DMS79 (cell line): ENCODE data around the gene BFSP2.
"Not testable (repeated sequence)": the region's sequence is repeated elsewhere in the genome, so short reads cannot be mapped to it uniquely, and the experiment has no call there.

Experiments
- DNase-seq: peaks from one replicate; lab custom pipeline; 2025; lab: John Stamatoyannopoulos, UW

The BFSP2 gene

DNA sequence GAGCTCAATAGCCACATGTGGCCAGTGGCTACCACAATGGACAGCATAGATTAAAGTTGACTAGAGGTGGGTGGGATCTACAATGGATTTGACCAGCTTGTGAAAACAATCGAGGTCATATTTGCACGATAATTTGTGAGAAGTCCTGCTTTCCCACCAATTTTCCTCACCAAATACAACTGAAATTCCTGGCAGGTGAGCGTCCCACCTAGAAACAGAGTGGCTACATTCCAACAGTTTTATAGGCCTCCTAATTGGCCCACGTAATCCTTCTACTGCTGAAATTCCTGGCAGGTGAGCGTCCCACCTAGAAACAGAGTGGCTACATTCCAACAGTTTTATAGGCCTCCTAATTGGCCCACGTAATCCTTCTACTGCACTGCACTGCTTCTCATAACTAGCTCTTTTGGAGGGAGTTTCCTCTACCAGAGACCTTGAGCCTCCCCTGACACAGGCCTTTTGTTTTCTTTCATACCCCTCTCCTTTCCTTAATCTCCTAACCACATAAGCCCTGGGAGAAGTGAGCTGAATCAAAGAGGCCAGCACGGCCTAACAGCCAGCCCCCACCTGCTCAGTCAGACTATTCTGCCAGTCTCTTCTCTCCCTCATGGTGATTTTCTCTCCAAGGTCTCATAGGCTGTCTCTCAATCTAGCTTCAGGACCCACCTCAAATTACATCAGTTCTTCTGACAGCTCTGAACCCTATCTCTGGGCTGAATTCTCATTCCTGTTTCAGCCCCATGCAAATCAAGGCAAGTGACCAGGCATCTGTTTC, 80.2 kb downstream of the BFSP2 start:
- no peak for DNase-seq

DNA sequence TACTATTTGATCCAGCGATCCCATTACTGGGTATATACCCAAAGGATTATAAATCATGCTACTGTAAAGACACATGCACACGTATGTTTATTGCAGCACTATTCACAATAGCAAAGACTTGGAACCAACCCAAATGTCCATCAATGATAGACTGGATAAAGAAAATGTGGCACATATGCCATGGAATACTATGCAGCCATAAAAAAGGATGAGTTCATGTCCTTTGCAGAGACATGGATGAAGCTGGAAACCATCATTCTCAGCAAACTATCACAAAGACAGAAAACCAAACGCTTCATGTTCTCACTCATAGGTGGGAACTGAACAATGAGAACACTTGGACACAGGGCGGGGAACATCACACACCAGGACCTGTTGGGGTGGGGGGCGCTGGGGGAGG, 82.6 kb downstream of the BFSP2 start:
- DNase-seq = not testable (repeated sequence)

DNA sequence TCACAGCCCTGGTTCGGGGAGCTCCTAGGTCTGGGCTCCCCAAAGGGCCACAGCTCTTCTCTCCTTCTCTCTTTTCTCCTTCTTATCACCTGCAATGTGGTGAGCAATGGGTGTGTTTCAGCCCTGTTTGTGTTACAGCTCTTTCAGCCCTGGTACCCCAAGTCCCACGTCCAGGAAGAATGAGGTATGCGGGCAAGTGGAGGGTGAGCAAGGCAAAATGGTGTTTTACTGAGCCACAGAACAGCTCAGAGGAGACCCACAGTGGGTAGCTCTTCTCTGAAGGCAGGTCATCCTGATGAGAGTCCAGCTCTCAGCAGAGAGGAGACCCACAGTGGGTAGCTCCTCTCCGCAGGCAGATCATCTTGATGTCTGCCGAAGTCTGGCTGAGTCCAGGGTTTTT, 86.8 kb downstream of the BFSP2 start:
- no peak for DNase-seq

DNA sequence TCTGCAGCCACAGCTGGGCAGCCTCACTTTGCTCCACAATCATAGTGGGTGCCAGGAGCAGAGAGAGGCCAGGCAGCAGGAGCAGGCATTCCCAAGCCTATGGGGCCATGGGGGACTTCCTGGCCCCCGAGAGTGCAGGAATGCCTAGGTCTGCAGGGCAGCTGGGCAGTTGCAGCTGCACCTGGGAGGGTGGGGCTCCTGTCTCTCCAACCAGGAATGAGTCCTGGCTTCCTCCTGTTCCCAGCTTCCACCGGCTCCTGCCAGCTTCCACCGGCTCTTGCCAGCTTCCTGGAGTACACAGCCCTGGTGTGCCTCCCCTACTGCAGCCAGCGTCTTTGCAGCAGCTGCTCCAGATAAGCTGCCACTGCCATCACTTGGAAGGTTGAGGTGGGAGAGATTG, 87.3 kb downstream of the BFSP2 start:
- DNase-seq = no peak

DNA sequence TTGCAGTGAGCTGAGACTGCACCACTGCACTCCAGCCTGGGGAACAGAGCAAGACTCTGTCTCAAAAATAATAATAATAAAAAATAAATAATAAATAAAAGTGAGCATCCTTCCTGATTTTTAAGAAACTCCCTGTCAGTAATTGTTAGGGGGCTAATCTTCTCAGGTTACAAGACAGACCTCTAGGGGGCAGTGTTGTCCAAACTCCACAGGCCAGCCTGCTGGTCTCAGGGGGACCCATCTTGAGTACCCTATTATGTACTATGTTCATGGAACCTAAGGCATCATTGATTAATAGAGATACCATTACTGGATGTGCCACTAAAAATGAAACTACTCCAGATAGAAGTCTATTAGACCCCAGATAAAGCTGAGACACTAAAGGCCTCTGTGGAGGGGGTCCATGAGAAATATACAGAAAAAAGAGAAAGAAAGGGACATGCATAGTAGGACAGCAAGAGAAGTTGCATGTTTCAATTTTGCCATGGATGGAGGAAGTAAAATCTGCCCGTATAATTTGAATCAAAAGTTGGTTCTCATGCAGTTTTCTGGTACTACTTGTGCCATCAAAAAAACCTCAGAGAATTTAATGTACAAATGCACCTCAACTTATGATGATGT, 88.2 kb downstream of the BFSP2 start:
- no peak for DNase-seq

DNA sequence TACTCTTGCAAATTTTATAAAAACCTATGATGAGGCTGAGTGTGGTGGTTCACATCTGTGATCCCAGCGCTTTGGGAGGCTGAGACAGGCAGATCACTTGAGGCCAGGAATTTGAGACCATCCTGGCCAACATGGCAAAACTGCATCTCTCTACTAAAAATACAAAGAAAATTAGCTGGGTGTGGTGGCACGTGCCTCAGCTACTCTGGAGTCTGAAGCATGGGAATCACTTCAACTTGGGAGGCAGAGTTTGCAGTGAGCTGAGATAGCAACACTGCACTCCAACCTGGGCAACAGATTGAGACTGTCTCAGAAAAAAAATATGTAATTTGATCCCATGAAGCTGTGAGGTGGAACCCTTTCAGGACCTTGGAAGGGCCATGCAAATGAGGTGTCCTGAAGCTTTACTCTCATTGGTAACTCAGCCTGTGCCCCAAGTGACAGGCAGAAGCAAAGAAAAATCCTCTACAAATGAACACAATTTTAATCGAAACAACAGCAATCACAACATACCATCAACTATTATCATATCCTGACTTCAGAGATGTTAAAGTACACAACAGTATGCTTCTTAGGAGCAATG, 89.0 kb downstream of the BFSP2 start:
- DNase-seq = no peak

DNA sequence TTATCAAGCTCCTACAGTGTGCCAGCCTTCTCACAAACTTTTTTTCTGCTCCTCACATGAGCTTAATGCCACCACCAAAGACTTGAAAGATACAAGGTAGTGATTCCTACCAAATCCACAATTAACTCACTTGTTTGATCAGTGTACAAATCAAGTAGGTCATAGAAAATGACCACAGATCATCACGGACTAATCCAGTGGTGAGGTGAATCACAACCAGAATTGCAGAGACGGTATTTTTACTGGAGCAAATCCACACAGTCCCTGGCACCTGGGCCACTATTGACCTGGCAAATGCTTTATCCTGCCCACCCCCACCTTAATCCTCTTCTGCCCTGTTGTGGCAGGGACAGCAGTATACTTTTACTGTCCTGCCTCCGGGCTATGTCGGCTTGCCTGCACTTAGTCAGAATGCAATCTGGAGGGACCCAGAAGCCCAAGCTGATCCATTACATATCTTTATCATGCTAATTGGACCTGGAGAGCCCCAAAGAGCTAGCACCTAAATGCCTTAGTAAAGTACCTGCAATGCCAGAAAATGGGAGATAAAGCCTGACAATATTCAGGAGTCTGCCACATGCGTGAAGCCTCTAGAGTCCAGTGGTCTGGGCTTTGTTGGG, 89.7 kb downstream of the BFSP2 start:
- DNase-seq = no peak

DNA sequence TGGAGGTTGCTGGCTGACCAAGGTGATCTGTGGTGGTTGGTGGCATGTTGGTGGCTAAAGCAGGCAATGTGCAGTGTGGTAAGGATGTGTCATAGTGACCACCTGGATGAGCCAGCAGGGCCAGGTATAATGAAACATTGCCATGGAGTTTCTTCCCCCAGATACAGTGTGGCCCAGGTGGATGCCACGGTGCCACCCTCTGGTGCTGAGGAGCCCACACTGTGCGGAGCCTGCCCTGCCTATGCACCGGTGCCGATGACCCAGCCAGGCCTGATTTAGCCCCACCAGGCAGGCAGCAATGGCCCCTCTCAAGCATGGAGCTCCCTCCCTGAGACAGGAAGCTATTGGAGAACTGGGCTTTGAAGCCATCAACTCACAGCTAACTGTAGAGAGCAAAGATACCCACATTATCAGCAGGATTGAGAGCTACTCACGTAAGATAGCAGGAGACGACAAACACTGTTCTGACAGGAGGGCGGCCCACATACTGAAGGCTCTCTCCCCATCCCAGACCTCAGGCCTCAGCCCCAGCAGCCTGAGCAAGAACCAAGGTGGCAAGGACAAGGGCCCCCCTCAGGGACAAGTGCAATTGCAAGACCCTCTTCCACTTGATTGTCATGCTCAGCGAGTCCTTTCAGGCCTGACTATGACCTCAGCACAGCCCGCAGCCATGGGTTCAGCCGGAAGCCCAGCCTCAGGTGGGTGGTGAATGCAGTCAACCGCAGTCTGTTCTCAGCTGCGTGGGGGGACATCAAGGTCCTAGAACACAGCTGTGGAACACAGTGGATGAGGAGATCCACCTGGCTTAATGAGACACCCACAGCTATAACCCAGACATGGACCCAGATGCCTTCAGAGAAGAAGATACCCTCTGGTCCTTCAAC, 90.9 kb downstream of the BFSP2 start:
- no peak for DNase-seq

DNA sequence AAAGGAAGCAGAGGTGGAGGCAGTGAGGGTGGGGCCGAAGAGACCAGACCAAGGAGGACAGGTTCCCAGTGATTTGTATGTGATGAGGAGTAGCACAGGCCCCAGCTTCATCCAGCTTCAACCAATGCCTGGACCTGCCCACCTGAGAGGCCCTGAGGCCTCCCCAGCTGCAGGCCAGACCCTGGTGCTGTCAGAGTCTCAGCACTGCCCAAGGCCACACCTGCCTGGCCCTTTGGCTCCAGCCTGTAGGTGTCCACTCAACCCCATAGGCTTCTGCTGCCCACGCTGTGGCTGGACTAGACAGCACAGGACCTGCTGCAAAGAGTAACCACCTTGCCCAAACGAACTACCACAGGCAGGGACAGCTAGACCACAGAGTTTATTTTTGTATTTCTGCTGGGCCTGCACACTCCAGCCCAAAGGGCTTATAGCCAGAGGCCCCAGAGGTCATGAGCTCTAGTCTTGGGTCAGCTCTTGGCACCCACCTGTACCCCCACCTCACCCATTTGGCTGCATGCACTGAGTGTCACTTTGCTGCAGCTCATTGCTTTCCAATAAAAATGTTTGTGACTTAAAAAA, 91.7 kb downstream of the BFSP2 start:
- no peak for DNase-seq

DNA sequence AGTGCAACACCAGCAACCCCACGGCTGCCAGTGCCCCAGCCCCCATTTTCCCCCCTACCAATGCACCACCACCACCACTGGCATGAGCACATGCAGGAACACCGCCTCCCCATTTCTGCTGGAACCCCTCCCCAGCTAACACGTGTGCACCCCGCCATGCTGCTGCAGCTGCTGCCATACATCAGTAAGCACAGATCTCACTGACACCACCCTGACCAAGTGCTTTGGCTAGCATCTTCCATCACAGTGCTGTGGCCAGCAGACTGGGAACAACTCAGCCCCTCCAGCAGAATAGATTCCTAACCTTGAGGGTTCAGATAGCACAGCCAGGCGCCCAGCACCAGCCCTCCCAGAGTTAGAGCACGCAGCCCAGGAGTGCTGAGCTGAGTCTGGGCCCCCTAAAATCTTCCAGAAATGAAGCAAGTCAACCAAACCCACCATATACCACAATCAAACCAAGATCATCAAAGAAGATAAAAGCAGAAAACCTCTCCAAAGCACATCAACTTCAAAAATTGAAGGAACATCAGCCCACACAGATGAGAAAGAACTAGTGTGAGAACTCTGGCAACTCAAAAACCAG, 92.4 kb downstream of the BFSP2 start:
- no peak for DNase-seq

DNA sequence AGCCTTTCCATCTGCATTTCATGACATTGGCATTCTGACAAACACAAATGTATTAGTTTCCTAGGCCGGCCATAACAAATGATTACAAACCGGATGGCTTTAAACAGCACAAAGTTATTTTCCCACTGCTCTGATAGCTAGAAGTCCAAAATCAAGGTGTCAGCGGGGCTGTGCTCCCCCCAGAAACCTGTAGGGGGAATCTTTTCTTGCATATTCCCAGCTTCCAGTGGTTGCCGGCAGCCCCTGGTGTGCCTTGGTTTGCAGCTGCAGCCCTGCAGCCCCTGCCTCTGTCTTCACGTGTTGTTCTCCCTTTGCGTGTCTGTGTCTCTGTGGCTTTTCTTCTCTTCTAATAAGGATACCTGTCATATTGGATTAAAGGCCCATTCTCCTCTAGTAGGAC, 94.6 kb downstream of the BFSP2 start:
- no peak for DNase-seq

DNA sequence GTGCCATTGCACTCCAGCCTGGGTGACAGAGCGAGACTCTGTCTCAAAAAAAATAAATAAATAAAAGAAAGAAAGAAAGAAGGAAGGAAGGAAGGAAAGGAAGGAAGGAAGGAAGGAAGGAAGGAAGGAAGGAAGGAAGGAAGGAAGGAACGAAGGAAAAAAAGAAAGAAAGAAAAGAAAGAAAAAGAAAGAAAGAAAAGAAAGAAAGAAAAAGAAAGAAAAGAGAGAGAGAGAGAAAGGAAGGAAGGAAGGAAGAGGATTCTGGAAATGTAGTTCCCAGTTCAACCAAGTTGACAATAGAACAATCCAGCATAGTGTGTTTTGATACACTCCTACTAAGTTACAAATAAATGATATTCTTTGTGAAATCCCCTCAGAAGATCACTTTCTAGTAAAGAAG, 102.7 kb downstream of the BFSP2 start:
- not testable (repeated sequence) for DNase-seq

DNA sequence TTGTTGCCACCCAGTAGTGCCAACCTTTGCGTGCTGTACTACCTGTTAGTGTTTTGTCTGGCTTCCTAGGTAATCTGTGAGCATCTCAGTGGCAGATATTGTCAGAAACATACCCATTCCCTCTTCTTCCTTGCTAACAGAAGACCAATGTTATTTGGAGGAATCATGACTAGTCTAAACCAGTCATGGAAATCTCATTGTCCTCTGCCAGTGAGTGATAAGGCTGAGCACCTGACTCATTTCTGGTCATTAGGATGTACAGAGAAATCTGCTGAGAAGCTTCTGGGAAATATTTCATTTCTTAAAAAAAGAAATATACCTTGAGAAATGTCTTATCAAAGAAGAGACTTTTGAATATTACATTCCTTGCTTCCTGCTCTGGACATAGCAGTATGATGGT, 103.6 kb downstream of the BFSP2 start:
- DNase-seq = no peak

DNA sequence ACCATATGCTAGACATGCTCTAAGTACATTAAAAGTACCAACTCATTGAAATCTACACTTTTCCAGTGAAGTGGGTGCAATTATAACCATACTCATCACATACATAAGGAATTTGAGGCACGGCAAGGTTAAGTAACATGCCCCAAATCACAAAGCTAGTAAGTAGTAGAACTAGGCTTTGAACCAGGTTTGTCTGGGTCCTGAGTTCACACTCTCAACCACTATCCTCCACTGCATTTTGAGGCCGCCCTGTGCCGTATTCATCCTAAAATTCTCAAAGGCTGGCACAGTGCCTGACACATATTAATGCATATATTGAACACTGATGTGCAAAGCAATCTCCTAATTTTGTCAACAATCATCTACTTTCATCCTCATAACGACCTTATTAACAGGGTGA, 104.9 kb downstream of the BFSP2 start:
- DNase-seq = no peak

DNA sequence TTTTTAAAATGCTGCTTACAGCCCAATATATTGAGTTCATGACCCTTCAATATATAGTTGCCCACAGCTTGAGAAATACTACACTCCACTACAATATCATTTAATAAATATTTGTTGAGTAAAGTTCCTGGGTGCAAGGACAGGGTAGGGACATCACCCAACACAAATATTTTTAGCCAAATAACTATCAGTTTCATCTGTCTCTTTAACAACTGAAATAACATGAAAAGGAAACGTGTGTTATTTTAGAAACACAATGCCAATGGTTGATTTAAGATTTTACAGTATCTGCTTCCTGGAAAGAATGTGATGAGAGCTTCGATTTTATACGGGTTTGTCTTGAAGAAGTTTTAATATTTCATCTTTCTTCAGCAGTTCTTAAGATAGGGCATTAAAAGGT, 106.0 kb downstream of the BFSP2 start:
- no peak for DNase-seq

DNA sequence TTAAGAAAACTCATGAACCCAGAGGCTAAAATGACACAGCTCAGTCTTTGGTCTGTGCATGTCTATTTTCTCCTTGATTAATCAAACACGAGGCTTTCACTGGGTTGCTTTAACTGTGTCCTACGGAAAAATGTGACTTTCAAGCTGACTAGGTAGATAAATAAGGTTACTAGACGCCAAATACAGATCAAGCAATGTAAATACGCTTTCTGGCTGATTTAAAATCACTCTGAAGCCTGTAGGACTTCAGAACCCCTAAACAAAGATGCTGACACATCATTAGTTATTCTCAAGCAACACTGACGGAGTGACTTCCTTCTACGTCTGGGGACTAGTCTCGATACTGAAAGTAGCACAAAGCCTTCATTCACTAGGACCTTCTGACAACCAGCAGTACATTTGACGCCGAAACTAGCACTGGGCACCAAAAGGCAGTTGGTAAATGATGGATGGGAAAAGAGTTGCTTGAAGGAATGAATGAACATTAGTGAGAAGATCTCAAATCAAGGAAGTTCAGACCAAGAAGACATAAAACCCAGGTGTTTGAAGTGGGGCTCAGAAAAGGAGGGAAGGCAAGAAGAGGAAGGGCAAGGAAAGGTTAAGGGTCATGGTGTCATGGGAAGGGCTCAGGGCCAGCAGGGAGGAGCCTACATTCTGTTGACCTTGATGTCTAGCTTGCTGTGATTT, 106.5 kb downstream of the BFSP2 start:
- DNase-seq = no peak

DNA sequence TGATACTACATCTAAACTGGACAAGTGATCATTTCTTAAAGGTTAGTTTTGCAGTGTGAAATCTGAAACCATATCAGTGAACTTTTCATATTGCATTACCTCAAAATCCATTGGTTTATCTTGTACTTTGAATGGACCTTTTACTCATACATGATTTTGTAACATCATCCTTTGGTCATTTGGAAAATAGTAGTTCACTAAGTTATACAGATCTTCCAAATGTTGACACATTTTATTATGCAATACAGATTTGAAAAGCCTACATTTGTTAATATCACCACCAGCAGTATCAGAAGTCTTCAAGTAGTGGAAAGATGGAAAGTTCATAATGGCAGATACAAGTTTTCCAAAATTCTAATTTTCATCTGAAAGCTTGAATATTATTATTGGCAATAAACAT, 109.6 kb downstream of the BFSP2 start:
- DNase-seq = no peak

DNA sequence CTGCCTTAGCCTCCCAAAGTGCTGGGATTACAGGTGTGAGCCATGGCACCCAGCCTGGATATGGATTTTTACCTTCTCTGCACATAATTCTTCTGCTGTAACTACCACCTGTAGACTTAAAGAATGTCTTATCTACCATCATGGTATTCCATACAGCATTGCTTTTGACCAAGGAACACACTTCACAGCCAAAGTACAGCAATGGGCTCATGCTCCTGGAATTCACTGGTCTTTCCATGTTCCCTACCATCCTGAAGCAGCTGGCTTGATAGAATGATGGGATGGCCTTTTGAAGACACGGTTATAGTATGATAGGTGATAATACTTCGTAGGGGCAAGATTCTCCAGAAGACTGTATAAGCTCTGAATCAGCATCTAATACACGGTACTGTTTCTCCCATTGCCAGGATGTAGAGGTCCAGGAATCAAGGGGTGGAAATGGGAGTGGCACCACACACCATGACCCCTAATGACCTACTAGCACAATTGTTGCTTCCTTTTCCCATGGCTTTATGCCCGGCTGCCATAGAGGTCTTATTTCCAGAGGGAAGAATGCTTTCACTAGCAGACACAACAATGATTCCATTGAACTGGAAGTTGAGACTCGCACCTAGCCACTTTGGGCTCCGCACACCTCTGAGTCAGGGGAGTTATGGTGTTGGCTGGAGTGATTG, 112.7 kb downstream of the BFSP2 start:
- DNase-seq = no peak

DNA sequence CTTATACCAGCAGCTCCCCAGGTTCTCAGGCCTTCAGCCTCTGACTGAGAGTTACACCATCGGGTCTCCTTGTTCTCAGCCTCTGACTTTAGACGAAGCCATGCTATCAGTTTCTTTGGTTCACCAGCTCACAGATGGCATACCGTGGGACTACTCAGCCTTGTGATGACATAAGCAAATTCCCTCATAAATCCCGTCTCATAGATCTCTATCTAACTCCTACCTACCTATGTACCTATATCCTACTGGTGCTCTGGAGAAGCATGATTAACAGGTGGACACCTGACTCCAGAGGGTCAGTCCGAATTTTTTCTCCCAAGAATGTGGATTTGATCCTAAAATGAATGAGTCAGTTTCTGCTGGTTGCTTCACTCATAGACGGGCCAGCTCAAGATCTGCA, 114.6 kb downstream of the BFSP2 start:
- DNase-seq = no peak

DNA sequence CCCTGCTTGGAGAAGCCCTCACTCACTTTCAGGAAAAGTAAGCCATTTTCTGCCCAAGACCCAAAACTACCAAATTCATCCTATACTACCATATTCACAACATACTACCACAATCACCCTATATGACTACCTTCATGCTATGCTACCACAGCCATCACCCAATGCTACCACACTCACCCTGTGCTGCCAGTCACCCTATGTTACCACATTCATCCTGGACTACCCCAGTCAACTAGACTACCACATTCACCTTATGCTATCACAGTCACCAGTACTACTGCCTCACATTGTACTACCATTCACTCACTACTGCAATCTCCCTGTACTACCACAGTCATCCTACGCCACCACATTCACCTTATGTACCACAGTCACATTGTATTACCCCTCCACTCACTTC, 115.3 kb downstream of the BFSP2 start:
- no peak for DNase-seq
